ENCODE data around the gene SH3PXD2B.

- TF ChIP-seq POLR2AphosphoS5 (IDR thresholded peaks at IDR 0.05; ENCODE audit: low read depth, low read length) (no peak), POLR2A (IDR thresholded peaks at IDR 0.05; ENCODE audit: low read depth, low read length) (no peak), TAF1 (IDR thresholded peaks at IDR 0.05; ENCODE audit: low read depth, low read length) (no peak), PAX5 (IDR thresholded peaks at IDR 0.05; ENCODE audit: insufficient read depth, low read length, severe bottlenecking) (no peak)
Observed at GRCh38 chr5:172466062-172466461, 11.7 kb upstream of the SH3PXD2B start.

Data from GM12891 (cell line).